T47D (cell line): ENCODE measurements around the gene FSTL4.
A peak's percentile ranks its signal among the peaks of the same experiment; 100 is the strongest.
"Not testable (repeated sequence)": the region's sequence is repeated elsewhere in the genome, so short reads cannot be mapped to it uniquely, and the experiment has no call there.

ENCODE experiments used
- DNase-seq, 2 experiments: peaks; one replicate each; pipeline versions ENCODE4 v3.0.0 to v3.0.0-alpha.2; 2011 to 2012; ENCODE audit warnings: low read depth in 1 of 2, low spot score in 1 of 2
- JUND ChIP-seq: IDR thresholded peaks from 2 replicates; pipeline ENCODE4 v1.6.1; 2012; ENCODE audit warnings: low read depth
- in situ Hi-C: cut with HindIII; loops from 2 replicates; pipeline ENCODE4 v1.10.0; 2016; ENCODE audit warnings: low sequenced_read_pairs, low pct_unique_long_range_greater_than_20kb

FSTL4 gene

GRCh38 chr5:133397990-133398645 lies 214.2 kb downstream of the FSTL4 start:
- in situ Hi-C loops = no loop called here
- no peak for TF ChIP-seq JUND
- DNase-seq = no peak

GRCh38 chr5:133397348-133397747 lies 215.0 kb downstream of the FSTL4 start:
- in situ Hi-C loops = no loop called here
- no peak for TF ChIP-seq JUND
- no peak for DNase-seq

- in situ Hi-C loops = no loop called here
- DNase-seq = no peak
- no peak for TF ChIP-seq JUND
Measured at GRCh38 chr5:133396814-133397213, 215.5 kb downstream of the FSTL4 start.

GRCh38 chr5:133396187-133396741 lies 216.1 kb downstream of the FSTL4 start:
- no peak for DNase-seq
- in situ Hi-C loops = no loop called here
- TF ChIP-seq JUND = no peak

- DNase-seq, in situ Hi-C loops: not testable (repeated sequence)
Measured at GRCh38 chr5:133395207-133395606, 217.1 kb downstream of the FSTL4 start.

GRCh38 chr5:133394477-133394817 lies 217.9 kb downstream of the FSTL4 start:
- in situ Hi-C loops, DNase-seq: not testable (repeated sequence)

- no peak for DNase-seq
- in situ Hi-C loops = no loop called here
- TF ChIP-seq JUND = no peak
Measured at GRCh38 chr5:133393776-133394476, 218.4 kb downstream of the FSTL4 start.

- no peak for TF ChIP-seq JUND
- in situ Hi-C loops = no loop called here
- DNase-seq = no peak
Measured at GRCh38 chr5:133392448-133392847, 219.9 kb downstream of the FSTL4 start.

- in situ Hi-C loops = no loop called here
Measured at GRCh38 chr5:133391354-133392136, 220.8 kb downstream of the FSTL4 start.

GRCh38 chr5:133390416-133391353 lies 221.7 kb downstream of the FSTL4 start:
- in situ Hi-C loops = no loop called here
- no peak for DNase-seq
- TF ChIP-seq JUND = no peak

More at GRCh38 chr5:133391354-133392136, 220.8 kb downstream of the FSTL4 start:
- no peak for TF ChIP-seq JUND
- DNase-seq = no peak

GRCh38 chr5:133389066-133389590 lies 223.2 kb downstream of the FSTL4 start:
- peak in 1 of 2 experiments; percentile 24 for DNase-seq
- in situ Hi-C loops = no loop called here
- TF ChIP-seq JUND = no peak

GRCh38 chr5:133387621-133388020 lies 224.7 kb downstream of the FSTL4 start:
- in situ Hi-C loops = no loop called here
- no peak for TF ChIP-seq JUND
- DNase-seq = no peak
